CD14-positive monocyte (primary cell): ENCODE measurements around the gene C20orf204. TPM values are rescaled to one million over a fixed set of nuclear protein-coding genes. Genes with fewer than 3 reads are reported as not detected.

Source experiments
- DNase-seq, 3 donors: peaks; one replicate each; pipeline ENCODE4 v3.0.0-alpha.2; 2011 to 2022
- H2AFZ ChIP-seq: 2 replicates; pipeline ENCODE4 v1.6.0; 2012; ENCODE audit warnings: mild to moderate bottlenecking, low read depth, low read length, inconsistent platforms; ENCODE audit not compliant: insufficient read depth, poor library complexity, severe bottlenecking
- H3K27ac ChIP-seq, 2 donors: 1 replicate in 1 of 2; 2 replicates in 1 of 2; pipeline ENCODE4 v1.5.1; 2012 to 2013; ENCODE audit warnings: low read length in 2 of 2, control low read depth in 1 of 2, inconsistent platforms in 1 of 2, low read depth in 1 of 2, mild to moderate bottlenecking in 1 of 2
- H3K27me3 ChIP-seq, 2 donors: one replicate each; pipeline versions ENCODE4 v1.6.0 to v1.6.1; 2011 to 2013; ENCODE audit warnings: low read length in 2 of 2; ENCODE audit not compliant: control insufficient read depth in 2 of 2, insufficient read depth in 2 of 2
- H3K36me3 ChIP-seq, 2 donors: replicated peaks in 1 of 2; 1 replicate in 1 of 2; 2 replicates in 1 of 2; pipeline versions ENCODE4 v1.5.1 to v1.6.1; 2012 to 2013; ENCODE audit warnings: low read length in 2 of 2, control low read depth in 1 of 2, inconsistent platforms in 1 of 2, mild to moderate bottlenecking in 1 of 2; ENCODE audit not compliant: insufficient read depth in 2 of 2, control insufficient read depth in 1 of 2
- H3K4me1 ChIP-seq, 2 donors: 1 replicate in 1 of 2; 2 replicates in 1 of 2; pipeline versions ENCODE4 v1.5.1 to v1.6.1; 2012 to 2013; ENCODE audit warnings: low read length in 2 of 2, control low read depth in 1 of 2, inconsistent platforms in 1 of 2, mild to moderate bottlenecking in 1 of 2, moderate library complexity in 1 of 2; ENCODE audit not compliant: insufficient read depth in 2 of 2, control insufficient read depth in 1 of 2
- H3K4me2 ChIP-seq: replicated peaks from 2 replicates; pipeline ENCODE3; 2012; ENCODE audit warnings: low read length, moderate library complexity, mild to moderate bottlenecking; ENCODE audit not compliant: poor library complexity, severe bottlenecking; ENCODE audit errors: extremely low read depth
- H3K4me3 ChIP-seq, 3 experiments: fragments of 200-600 bp in 1 of 3; sonication (generic) in 1 of 3; replicated peaks in 1 of 3; 1 replicate in 2 of 3; 2 replicates in 1 of 3; pipeline ENCODE4 v1.5.1; 2011 to 2013; ENCODE audit warnings: low read length in 3 of 3, mild to moderate bottlenecking in 3 of 3, control low read depth in 2 of 3, low read depth in 2 of 3, inconsistent platforms in 1 of 3, moderate library complexity in 1 of 3
- H3K79me2 ChIP-seq: 2 replicates; pipeline ENCODE4 v1.6.0; 2012; ENCODE audit warnings: mild to moderate bottlenecking, control low read depth, inconsistent platforms, low read length, moderate library complexity; ENCODE audit not compliant: insufficient read depth
- H3K9ac ChIP-seq: 2 replicates; pipeline ENCODE4 v1.6.0; 2017; ENCODE audit warnings: low read length, mild to moderate bottlenecking; ENCODE audit not compliant: insufficient read depth, poor library complexity, severe bottlenecking
- H3K9me3 ChIP-seq, 2 donors: replicated peaks in 1 of 2; 1 replicate in 1 of 2; 2 replicates in 1 of 2; pipeline versions ENCODE4 v1.5.1 to v1.6.1; 2012 to 2013; ENCODE audit warnings: low read length in 2 of 2, control low read depth in 1 of 2; ENCODE audit not compliant: control insufficient read depth in 1 of 2, insufficient read depth in 1 of 2
- H4K20me1 ChIP-seq: 2 replicates; pipeline ENCODE4 v1.6.0; 2012; ENCODE audit warnings: mild to moderate bottlenecking, low read length, control low read depth, moderate library complexity; ENCODE audit not compliant: insufficient read depth
- H3K27ac Mint-ChIP-seq, 7 donors: one replicate each; pipeline ENCODE4 v1.8.0; 2020; ENCODE audit warnings: mild to moderate bottlenecking in 7 of 7, mixed read lengths in 7 of 7, moderate library complexity in 6 of 7, inconsistent platforms in 2 of 7
- H3K27me3 Mint-ChIP-seq, 3 donors: one replicate each; pipeline ENCODE4 v1.8.0; 2021 to 2022; ENCODE audit warnings: low read depth in 3 of 3, mild to moderate bottlenecking in 3 of 3, mixed read lengths in 3 of 3, moderate library complexity in 3 of 3, inconsistent platforms in 1 of 3
- H3K36me3 Mint-ChIP-seq, 2 donors: one replicate each; pipeline ENCODE4 v1.8.0; 2020; ENCODE audit warnings: mixed read lengths in 2 of 2, inconsistent platforms in 1 of 2, mild to moderate bottlenecking in 1 of 2
- H3K4me1 Mint-ChIP-seq: one replicate; pipeline ENCODE4 v1.8.0; 2020; ENCODE audit warnings: mild to moderate bottlenecking, mixed read lengths
- H3K4me3 Mint-ChIP-seq, 2 donors: one replicate each; pipeline ENCODE4 v1.8.0; 2020; ENCODE audit warnings: mild to moderate bottlenecking in 2 of 2, mixed read lengths in 2 of 2, moderate library complexity in 1 of 2
- H3K9me3 Mint-ChIP-seq, 7 donors: one replicate each; pipeline ENCODE4 v1.8.0; 2020 to 2022; ENCODE audit warnings: mixed read lengths in 7 of 7, mild to moderate bottlenecking in 6 of 7, moderate library complexity in 6 of 7, inconsistent platforms in 2 of 7
- WGBS: methylation state at CpG from one replicate; pipeline ENCODE4 v1.1.5; 2013; ENCODE audit warnings: missing lambda C conversion rate; ENCODE audit not compliant: insufficient coverage; 5-methylcytosine and 5-hydroxymethylcytosine counted together
- intact Hi-C, 2 donors: fragments of 100-400 bp; cut with micrococcal nuclease; formaldehyde crosslinking; loops; one replicate each; pipeline versions ENCODE4 v1.15.0 to v1.15.1; 2023
- polyA plus RNA-seq, 3 donors: library from polyadenylated mRNA; depleted of rRNA in 1 of 3; unstranded in 2 of 3; stranded (reverse) in 1 of 3; fragments of 300-500 nt in 2 of 3; fragments of >200 nt in 1 of 3; fragmentation: Illumina TruSeq in 2 of 3; gene quantifications; 1 replicate in 2 of 3; 2 replicates in 1 of 3; pipeline ENCODE4 v1.2.3, GENCODE V29; 2012 to 2021
- TF ChIP-seq, protein P1 (sequence below): fragments of 200-600 bp; IDR thresholded peaks from one replicate; pipeline ENCODE4 v1.8.0; 2022; ENCODE audit warnings: antibody characterized with exemption, mild to moderate bottlenecking

The C20orf204 gene
- polyA plus RNA-seq, 3 donors, result 0.20 TPM; not detected in 2

DNA sequence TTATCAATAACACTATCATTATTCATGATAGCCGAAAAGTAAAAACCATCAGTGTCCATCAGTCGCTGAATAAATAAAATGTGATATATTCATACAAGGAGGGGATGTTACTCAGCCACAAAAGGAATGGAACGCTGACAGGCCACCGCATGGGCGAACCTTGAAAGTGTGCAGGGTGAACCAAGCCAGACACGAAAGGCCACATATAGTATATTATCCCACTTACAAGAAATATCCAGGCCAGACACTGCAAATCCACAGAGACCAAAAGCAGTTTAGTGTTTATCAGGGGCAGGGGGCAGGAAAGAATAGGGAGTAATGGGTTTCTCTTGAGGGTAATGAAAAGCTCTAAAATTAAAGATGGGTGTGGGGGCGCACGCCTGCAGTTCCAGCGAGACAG is 7.8 kb downstream of the C20orf204 start:
- Mint-ChIP-seq H3K27me3 (peaks cover 70 to 88% (median 74%) of the 10 kb centered on the region in 3 donors), H3K36me3 (no peaks in the 10 kb centered on the region), H3K9me3 (peaks cover 0 to 7% (median 2%) of the 10 kb centered on the region in 7 donors), H3K4me3 (peak overlapping the region in 1 of 2 donors; percentile 2), H3K27ac (no peak overlapping the region), H3K4me1 (peaks cover 17% of the 10 kb centered on the region)
- peaks cover 0 to 4% of the 10 kb centered on the region in 2 donors for H3K9me3 ChIP-seq
- no CpG with 5 or more reads among the region's 9 CpGs for WGBS
- H3K27ac ChIP-seq, result no peak overlapping the region
- H3K4me1 ChIP-seq, result peaks cover 20 to 29% of the 10 kb centered on the region in 2 donors
- no peaks in the 10 kb centered on the region for H3K79me2 ChIP-seq
- H3K4me2 ChIP-seq, result no peak overlapping the region
- H3K9ac ChIP-seq, result no peak overlapping the region
- no peak overlapping the region for H3K4me3 ChIP-seq
- TF ChIP-seq, protein P1, sequence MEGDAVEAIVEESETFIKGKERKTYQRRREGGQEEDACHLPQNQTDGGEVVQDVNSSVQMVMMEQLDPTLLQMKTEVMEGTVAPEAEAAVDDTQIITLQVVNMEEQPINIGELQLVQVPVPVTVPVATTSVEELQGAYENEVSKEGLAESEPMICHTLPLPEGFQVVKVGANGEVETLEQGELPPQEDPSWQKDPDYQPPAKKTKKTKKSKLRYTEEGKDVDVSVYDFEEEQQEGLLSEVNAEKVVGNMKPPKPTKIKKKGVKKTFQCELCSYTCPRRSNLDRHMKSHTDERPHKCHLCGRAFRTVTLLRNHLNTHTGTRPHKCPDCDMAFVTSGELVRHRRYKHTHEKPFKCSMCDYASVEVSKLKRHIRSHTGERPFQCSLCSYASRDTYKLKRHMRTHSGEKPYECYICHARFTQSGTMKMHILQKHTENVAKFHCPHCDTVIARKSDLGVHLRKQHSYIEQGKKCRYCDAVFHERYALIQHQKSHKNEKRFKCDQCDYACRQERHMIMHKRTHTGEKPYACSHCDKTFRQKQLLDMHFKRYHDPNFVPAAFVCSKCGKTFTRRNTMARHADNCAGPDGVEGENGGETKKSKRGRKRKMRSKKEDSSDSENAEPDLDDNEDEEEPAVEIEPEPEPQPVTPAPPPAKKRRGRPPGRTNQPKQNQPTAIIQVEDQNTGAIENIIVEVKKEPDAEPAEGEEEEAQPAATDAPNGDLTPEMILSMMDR, result no peak
- intact Hi-C loops, result no loop called here
- H4K20me1 ChIP-seq, result no peaks in the 10 kb centered on the region
- no peaks in the 10 kb centered on the region for H3K36me3 ChIP-seq
- no peak overlapping the region for H2AFZ ChIP-seq
- no peak for DNase-seq
- peaks cover 22 to 65% of the 10 kb centered on the region in 2 donors for H3K27me3 ChIP-seq

DNA sequence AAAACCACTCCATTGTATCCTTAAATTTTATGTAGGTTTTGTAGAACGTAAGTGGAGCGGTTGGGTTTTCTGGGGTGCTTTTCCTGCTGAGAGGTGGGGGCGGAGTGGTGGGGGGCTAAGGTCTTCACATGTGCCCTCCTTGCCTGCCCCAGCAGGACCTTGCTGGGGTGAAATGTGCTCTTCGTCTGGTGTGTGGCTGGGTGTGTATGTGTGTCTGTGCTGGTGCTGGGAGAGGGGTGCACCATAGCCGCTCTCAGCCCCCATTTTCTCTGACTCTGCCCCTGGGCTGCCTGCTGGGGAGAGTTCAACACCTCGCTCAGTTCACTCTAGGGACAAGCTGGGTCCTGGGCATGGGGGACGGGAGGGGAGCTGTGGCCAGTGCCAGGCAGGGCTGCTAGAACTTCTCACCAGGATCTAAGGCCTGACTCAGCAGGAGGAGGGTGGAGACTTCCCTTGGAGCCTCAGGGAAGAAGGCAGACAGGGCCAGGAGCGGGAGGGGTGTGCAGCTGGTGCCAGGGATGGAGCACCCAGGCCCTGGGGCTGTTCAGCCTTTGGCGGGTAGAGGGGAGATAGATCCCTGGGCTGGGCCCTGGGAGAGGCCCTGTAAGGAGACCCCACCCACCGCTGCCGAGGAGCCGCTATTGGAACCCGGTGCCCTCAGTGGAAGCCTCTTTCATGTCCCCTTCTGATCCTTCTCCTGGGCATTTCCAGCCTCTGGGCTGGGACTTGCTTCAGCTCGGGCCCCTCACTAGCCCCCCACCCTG is 8.7 kb downstream of the C20orf204 start:
- H3K79me2 ChIP-seq, result no peaks in the 10 kb centered on the region
- Mint-ChIP-seq H3K4me1 (peaks cover 13% of the 10 kb centered on the region), H3K36me3 (no peaks in the 10 kb centered on the region), H3K9me3 (peaks cover 0 to 7% (median 2%) of the 10 kb centered on the region in 7 donors), H3K27me3 (peaks cover 67 to 83% (median 69%) of the 10 kb centered on the region in 3 donors), H3K27ac (peak overlapping the region in 2 of 7 donors; percentile 28 to 73), H3K4me3 (no peak overlapping the region)
- H3K27me3 ChIP-seq, result peaks cover 22 to 60% of the 10 kb centered on the region in 2 donors
- 73% methylated on average over 6 of the region's 14 CpGs for WGBS
- no peak overlapping the region for H3K4me3 ChIP-seq
- peaks cover 0 to 4% of the 10 kb centered on the region in 2 donors for H3K9me3 ChIP-seq
- H4K20me1 ChIP-seq, result no peaks in the 10 kb centered on the region
- DNase-seq, result no peak
- H3K9ac ChIP-seq, result no peak overlapping the region
- H2AFZ ChIP-seq, result no peak overlapping the region
- H3K36me3 ChIP-seq, result no peaks in the 10 kb centered on the region
- H3K27ac ChIP-seq, result no peak overlapping the region
- H3K4me2 ChIP-seq, result no peak overlapping the region
- H3K4me1 ChIP-seq, result peaks cover 14 to 20% of the 10 kb centered on the region in 2 donors
- intact Hi-C loops, result no loop called here
- TF ChIP-seq, protein P1, result no peak
